H7 (cell line): ENCODE measurements around the gene SYN1. TPM values are rescaled to one million over a fixed set of nuclear protein-coding genes. Genes with fewer than 3 reads are reported as not detected.

ENCODE experiments used
- DNase-seq: peaks from one replicate; pipeline ENCODE4 v3.0.0; 2012
- H3K27me3 ChIP-seq: 2 replicates; pipeline ENCODE4 v1.6.0; 2011; ENCODE audit warnings: mild to moderate bottlenecking, low read length; ENCODE audit not compliant: control insufficient read depth, insufficient read depth
- H3K36me3 ChIP-seq: replicated peaks from 2 replicates; pipeline ENCODE4 v1.5.1; 2011; ENCODE audit warnings: low read length; ENCODE audit not compliant: control insufficient read depth, insufficient read depth
- H3K4me3 ChIP-seq: 2 replicates; pipeline ENCODE4 v1.5.1; 2011; ENCODE audit warnings: low read depth, mild to moderate bottlenecking, control low read depth, low read length, moderate library complexity; ENCODE audit not compliant: insufficient read depth
- total RNA-seq: library from RNA; depleted of rRNA; stranded (reverse); fragments of >200 nt; shearing (Covaris generic); gene quantifications from 2 replicates; pipeline ENCODE4 v1.2.3, GENCODE V29; 2014; rRNA removed

Gene SYN1
- total RNA-seq, 1 experiment from 2014 or later: 2.1 TPM

DNA sequence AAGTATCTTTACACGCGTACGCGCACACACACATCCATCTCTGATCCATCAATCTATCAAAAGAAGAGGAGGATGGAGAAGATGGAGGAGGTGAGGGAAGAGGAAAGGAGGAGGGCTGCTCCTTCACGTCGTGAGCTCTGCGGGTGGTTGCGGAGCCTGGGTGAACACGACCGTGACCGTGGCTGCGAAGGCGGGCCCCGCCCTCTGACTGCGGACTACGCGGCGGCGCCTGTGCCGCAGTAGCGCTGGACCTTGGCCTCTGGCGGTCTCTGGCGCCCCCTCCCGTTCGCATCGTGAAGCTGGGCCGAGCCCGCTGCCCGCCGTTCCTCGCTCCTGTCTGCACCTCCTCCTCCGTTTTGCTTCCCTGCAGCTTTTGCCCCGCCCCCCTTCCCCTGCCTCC is 96.4 kb downstream of the SYN1 start:
- Histone ChIP-seq H3K36me3 (no peaks in the 10 kb centered on the region), H3K4me3 (peak overlapping the region; percentile 50), H3K27me3 (no peaks in the 10 kb centered on the region; the same call in none of the 2 replicates)
- DNase-seq: peak; percentile 91

Other genes with a start within 250 kb of the SYN1 start
- gene ZNF157, start 249.3 kb downstream of the SYN1 start, total RNA-seq: 0.26 and 0.31 TPM in 2 replicates
- 4.3 TPM in 2 replicates for gene ZNF41, start 136.6 kb downstream of the SYN1 start, total RNA-seq
- gene ARAF, start 58.7 kb downstream of the SYN1 start, total RNA-seq: 34.4 and 38.2 TPM in 2 replicates
- 59.6 and 66.1 TPM in 2 replicates for gene TIMP1, start 37.4 kb downstream of the SYN1 start, total RNA-seq
- gene CFP, start 10.1 kb upstream of the SYN1 start, total RNA-seq: 5.5 and 6.0 TPM in 2 replicates
- gene ELK1, start 30.7 kb upstream of the SYN1 start, total RNA-seq: 32.7 and 33.8 TPM in 2 replicates
- gene UXT, start 39.3 kb upstream of the SYN1 start, total RNA-seq: 87.5 and 93.7 TPM in 2 replicates
- 3.7 and 3.9 TPM in 2 replicates for gene ZNF81, start 217.0 kb upstream of the SYN1 start, total RNA-seq